ENCODE results near the gene C16orf74.

DNA sequence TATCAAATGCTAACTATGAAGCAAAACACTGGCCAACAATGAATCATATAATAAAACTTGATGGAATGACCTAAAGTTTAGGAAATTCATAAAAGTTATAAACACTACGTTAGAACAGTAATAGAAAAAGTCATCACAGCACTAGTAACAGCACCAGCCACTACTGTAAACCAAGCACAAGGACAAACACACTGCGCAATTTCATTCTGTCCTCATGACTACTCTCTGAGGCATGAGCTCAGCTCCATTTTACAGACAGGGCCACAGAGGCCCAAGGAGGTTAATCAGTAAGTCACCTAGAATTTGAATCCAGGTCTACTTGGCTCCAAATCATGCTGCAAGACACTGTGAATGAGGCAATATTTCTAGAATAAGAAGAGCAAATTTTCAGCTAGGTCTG lies 35.0 kb upstream of the C16orf74 start:
- TF ChIP-seq POLR2A (IDR thresholded peaks at IDR 0.05): no peak
- TF ChIP-seq, protein P1, sequence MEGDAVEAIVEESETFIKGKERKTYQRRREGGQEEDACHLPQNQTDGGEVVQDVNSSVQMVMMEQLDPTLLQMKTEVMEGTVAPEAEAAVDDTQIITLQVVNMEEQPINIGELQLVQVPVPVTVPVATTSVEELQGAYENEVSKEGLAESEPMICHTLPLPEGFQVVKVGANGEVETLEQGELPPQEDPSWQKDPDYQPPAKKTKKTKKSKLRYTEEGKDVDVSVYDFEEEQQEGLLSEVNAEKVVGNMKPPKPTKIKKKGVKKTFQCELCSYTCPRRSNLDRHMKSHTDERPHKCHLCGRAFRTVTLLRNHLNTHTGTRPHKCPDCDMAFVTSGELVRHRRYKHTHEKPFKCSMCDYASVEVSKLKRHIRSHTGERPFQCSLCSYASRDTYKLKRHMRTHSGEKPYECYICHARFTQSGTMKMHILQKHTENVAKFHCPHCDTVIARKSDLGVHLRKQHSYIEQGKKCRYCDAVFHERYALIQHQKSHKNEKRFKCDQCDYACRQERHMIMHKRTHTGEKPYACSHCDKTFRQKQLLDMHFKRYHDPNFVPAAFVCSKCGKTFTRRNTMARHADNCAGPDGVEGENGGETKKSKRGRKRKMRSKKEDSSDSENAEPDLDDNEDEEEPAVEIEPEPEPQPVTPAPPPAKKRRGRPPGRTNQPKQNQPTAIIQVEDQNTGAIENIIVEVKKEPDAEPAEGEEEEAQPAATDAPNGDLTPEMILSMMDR (IDR thresholded peaks at IDR 0.05): no peak
